KOPT-K1 (cell line): Measurements from ENCODE around the gene MERTK.
"Not testable (repeated sequence)": the region's sequence is repeated elsewhere in the genome, so short reads cannot be mapped to it uniquely, and the experiment has no call there.

Source experiments
- H3K27ac ChIP-seq: fragments of 200-600 bp; sonication (generic); 2 replicates; pipeline ENCODE4 v1.5.1; 2016; ENCODE audit warnings: antibody characterized with exemption, mild to moderate bottlenecking, low read depth, low read length; ENCODE audit not compliant: poor library complexity, severe bottlenecking
- H3K36me3 ChIP-seq: fragments of 200-600 bp; sonication (generic); 2 replicates; pipeline ENCODE4 v1.5.1; 2017; ENCODE audit warnings: antibody characterized with exemption, mild to moderate bottlenecking, low read length, moderate library complexity; ENCODE audit not compliant: insufficient read depth
- H3K9me3 ChIP-seq: fragments of 200-600 bp; sonication (generic); 2 replicates; pipeline ENCODE4 v1.5.1; 2017; ENCODE audit warnings: antibody characterized with exemption, low read length, mild to moderate bottlenecking; ENCODE audit not compliant: insufficient read depth, poor library complexity, severe bottlenecking

MERTK gene

GRCh38 chr2:111948832-111949231, 50.4 kb downstream of the MERTK start:
- no peaks in the 10 kb centered on the region for H3K36me3 ChIP-seq
- H3K9me3 ChIP-seq, result no peaks in the 10 kb centered on the region
- no peak overlapping the region for H3K27ac ChIP-seq

GRCh38 chr2:111950236-111950635, 51.8 kb downstream of the MERTK start:
- Histone ChIP-seq H3K27ac (no peak overlapping the region), H3K9me3 (no peaks in the 10 kb centered on the region), H3K36me3 (no peaks in the 10 kb centered on the region)

- no peaks in the 10 kb centered on the region for H3K36me3 ChIP-seq
- H3K9me3 ChIP-seq, result no peaks in the 10 kb centered on the region
- no peak overlapping the region for H3K27ac ChIP-seq
Observed at GRCh38 chr2:111951486-111951885, 53.1 kb downstream of the MERTK start.

GRCh38 chr2:111952871-111953452, 54.6 kb downstream of the MERTK start:
- Histone ChIP-seq H3K36me3 (no peaks in the 10 kb centered on the region), H3K9me3 (no peaks in the 10 kb centered on the region), H3K27ac (no peak overlapping the region)

GRCh38 chr2:111954602-111955332, 56.4 kb downstream of the MERTK start:
- H3K36me3 ChIP-seq, result no peaks in the 10 kb centered on the region

GRCh38 chr2:111957872-111958354, 59.5 kb downstream of the MERTK start:
- no peaks in the 10 kb centered on the region for H3K36me3 ChIP-seq
- no peaks in the 10 kb centered on the region for H3K9me3 ChIP-seq
- no peak overlapping the region for H3K27ac ChIP-seq

More at GRCh38 chr2:111954602-111955332, 56.4 kb downstream of the MERTK start:
- Histone ChIP-seq H3K27ac (no peak overlapping the region), H3K9me3 (no peaks in the 10 kb centered on the region)

GRCh38 chr2:111958901-111959300, 60.5 kb downstream of the MERTK start:
- no peaks in the 10 kb centered on the region for H3K9me3 ChIP-seq
- no peaks in the 10 kb centered on the region for H3K36me3 ChIP-seq
- H3K27ac ChIP-seq, result no peak overlapping the region

- Histone ChIP-seq H3K27ac (no peak overlapping the region), H3K9me3 (no peaks in the 10 kb centered on the region), H3K36me3 (no peaks in the 10 kb centered on the region)
Observed at GRCh38 chr2:111961663-111962062, 63.3 kb downstream of the MERTK start.

GRCh38 chr2:111963086-111963485, 64.7 kb downstream of the MERTK start:
- not testable (repeated sequence) for H3K9me3 ChIP-seq, H3K27ac ChIP-seq, H3K36me3 ChIP-seq

GRCh38 chr2:111963508-111963907, 65.1 kb downstream of the MERTK start:
- H3K27ac ChIP-seq, H3K9me3 ChIP-seq, H3K36me3 ChIP-seq: not testable (repeated sequence)

GRCh38 chr2:111965062-111965461, 66.7 kb downstream of the MERTK start:
- H3K9me3 ChIP-seq, result no peaks in the 10 kb centered on the region
- no peak overlapping the region for H3K27ac ChIP-seq
- H3K36me3 ChIP-seq, result no peaks in the 10 kb centered on the region

GRCh38 chr2:111966241-111966640, 67.8 kb downstream of the MERTK start:
- no peaks in the 10 kb centered on the region for H3K9me3 ChIP-seq
- H3K27ac ChIP-seq, result no peak overlapping the region
- H3K36me3 ChIP-seq, result no peaks in the 10 kb centered on the region

GRCh38 chr2:111967018-111967417, 68.6 kb downstream of the MERTK start:
- H3K9me3 ChIP-seq, result no peaks in the 10 kb centered on the region
- no peaks in the 10 kb centered on the region for H3K36me3 ChIP-seq
- H3K27ac ChIP-seq, result no peak overlapping the region

- no peaks in the 10 kb centered on the region for H3K9me3 ChIP-seq
- H3K27ac ChIP-seq, result no peak overlapping the region
- no peaks in the 10 kb centered on the region for H3K36me3 ChIP-seq
Observed at GRCh38 chr2:111970453-111970852, 72.0 kb downstream of the MERTK start.

GRCh38 chr2:111972955-111973565, 74.7 kb downstream of the MERTK start:
- H3K36me3 ChIP-seq, result no peaks in the 10 kb centered on the region
- no peaks in the 10 kb centered on the region for H3K9me3 ChIP-seq
- no peak overlapping the region for H3K27ac ChIP-seq
